DOHH2 (cell line): ENCODE measurements around the gene KLHL36.

Experiments
- EZH2phosphoT487 ChIP-seq: fragments of 200-600 bp; sonication (generic); IDR thresholded peaks from 2 replicates; pipeline ENCODE4 v1.6.1; 2017; ENCODE audit warnings: borderline replicate concordance, mild to moderate bottlenecking, antibody characterized with exemption, low read length, moderate library complexity, mixed read lengths
- TF ChIP-seq, protein P1 (sequence below): fragments of 200-600 bp; sonication (generic); IDR thresholded peaks from one replicate; pipeline ENCODE4 v1.5.1; 2014; ENCODE audit warnings: antibody characterized with exemption, mild to moderate bottlenecking, low read depth, low read length; ENCODE audit not compliant: poor library complexity, severe bottlenecking

DNA sequence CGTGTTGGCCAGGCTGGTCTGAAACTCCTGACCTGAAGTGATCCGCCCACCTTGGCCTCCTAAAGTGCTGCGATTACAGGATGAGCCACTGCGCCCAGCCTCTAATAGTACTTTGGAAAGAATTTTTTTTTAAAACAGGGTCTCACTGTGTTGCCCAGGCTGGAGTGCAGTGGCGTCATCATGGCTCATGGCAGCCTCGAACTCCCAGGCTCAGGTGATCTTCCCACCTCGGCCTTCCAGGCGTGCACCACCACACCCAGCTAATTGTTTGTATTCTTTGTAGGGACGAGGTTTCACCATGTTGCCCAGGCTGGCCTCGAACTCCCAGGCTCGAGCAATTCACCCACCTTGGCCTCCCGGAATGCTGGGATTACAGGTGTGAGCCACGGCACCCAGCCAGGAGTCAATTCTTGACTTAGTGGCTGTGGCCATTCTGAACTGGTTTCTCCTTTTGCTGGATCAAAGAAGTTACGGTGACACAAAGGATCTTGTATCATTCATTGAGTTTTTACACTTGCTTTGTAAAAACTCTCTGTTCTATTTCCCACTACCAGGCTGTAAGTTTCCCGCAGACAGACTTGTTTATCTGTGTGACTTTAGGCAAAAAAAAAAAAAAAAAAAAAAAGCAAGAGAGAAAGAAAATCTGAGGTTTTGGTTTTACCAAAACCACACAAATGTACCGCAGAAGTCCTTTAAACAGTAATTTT lies 17.7 kb upstream of the KLHL36 start:
- TF ChIP-seq, protein P1, sequence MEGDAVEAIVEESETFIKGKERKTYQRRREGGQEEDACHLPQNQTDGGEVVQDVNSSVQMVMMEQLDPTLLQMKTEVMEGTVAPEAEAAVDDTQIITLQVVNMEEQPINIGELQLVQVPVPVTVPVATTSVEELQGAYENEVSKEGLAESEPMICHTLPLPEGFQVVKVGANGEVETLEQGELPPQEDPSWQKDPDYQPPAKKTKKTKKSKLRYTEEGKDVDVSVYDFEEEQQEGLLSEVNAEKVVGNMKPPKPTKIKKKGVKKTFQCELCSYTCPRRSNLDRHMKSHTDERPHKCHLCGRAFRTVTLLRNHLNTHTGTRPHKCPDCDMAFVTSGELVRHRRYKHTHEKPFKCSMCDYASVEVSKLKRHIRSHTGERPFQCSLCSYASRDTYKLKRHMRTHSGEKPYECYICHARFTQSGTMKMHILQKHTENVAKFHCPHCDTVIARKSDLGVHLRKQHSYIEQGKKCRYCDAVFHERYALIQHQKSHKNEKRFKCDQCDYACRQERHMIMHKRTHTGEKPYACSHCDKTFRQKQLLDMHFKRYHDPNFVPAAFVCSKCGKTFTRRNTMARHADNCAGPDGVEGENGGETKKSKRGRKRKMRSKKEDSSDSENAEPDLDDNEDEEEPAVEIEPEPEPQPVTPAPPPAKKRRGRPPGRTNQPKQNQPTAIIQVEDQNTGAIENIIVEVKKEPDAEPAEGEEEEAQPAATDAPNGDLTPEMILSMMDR: no peak
- no peak for TF ChIP-seq EZH2phosphoT487
